Skin epidermis (tissue), 12 donors: ENCODE measurements around the gene OSBPL9.

Experiments
- H3K27ac ChIP-seq, 21 experiments: fragments of 200-600 bp; sonication (generic) in 11 of 21; one replicate each; pipeline ENCODE4 v1.5.0; 2020; ENCODE audit warnings: mild to moderate bottlenecking in 3 of 21, inconsistent platforms in 2 of 21, moderate library complexity in 2 of 21
- H3K4me3 ChIP-seq, 7 experiments: fragments of 200-600 bp; sonication (generic) in 2 of 7; one replicate each; pipeline ENCODE4 v1.5.0; 2020; ENCODE audit warnings: inconsistent platforms in 2 of 7, mild to moderate bottlenecking in 2 of 7, moderate library complexity in 1 of 7

Gene OSBPL9

DNA sequence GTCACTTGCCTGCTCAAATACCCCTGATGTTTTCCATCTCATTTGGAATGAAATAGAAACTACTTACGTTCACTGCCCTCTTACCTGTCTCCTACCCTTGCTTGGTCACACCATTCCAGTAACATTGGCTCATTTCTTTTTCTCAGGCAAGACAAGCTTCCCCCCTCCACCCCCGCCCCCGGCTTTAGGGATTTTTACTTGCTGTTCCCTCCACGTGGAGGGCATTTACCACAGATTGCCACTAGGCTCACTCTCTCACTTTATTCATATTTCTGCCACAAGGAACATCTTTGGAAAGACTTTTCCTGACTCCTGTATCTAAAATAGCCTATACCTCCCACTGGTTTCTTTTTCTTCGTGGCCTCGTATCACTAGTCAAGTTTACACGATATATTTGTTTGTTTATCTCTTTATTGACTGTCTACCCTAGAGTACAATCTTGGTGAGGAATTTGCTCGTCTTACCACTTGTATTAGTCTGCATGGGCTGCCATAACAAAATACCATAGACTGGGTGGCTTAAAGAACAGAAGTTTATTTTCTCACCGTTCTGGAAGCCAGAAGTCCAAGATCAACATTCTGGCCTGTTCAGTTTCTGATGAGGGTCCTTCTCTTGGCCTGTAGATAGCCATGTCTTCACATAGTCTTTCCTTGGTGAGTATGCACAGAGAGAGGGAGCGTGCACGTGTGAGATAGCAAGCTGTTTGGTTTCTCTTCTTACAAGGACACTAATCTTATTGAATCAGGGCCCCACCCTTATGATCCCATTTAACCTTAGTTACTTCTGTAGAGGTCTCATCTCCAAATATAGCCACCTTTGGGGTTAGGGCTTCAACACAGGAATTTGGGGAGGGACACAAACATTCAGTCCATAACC, 135.4 kb downstream of the OSBPL9 start:
- Histone ChIP-seq H3K27ac (no peak overlapping the region), H3K4me3 (no peak overlapping the region)

GRCh38 chr1:51753969-51754368, 137.1 kb downstream of the OSBPL9 start:
- Histone ChIP-seq H3K4me3 (no peak overlapping the region), H3K27ac (no peak overlapping the region)

- no peak overlapping the region for H3K4me3 ChIP-seq
- no peak overlapping the region for H3K27ac ChIP-seq
Observed at GRCh38 chr1:51754666-51755065, 137.8 kb downstream of the OSBPL9 start.

DNA sequence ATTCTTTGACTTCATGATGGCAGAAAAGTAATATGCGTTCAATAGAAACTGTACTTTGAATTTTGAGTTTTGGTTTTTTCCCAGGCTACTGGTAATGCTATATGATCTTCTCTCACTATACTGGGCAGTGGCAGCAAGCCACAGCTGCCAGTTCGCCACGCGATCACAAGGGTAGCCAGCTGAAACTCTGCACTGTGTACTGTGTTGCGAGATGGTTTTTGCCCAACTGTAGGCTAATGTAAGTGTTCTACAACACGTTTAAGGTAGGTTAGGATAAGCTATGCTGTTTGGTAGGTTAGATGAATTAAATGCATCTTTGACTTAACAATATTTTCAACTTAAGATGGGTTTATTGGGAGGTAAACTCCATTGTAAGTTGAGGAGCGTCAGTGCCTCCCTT, 138.5 kb downstream of the OSBPL9 start:
- no peak overlapping the region for H3K4me3 ChIP-seq
- no peak overlapping the region for H3K27ac ChIP-seq

- Histone ChIP-seq H3K27ac (no peak overlapping the region), H3K4me3 (no peak overlapping the region)
Observed at GRCh38 chr1:51756290-51756689, 139.4 kb downstream of the OSBPL9 start.

DNA sequence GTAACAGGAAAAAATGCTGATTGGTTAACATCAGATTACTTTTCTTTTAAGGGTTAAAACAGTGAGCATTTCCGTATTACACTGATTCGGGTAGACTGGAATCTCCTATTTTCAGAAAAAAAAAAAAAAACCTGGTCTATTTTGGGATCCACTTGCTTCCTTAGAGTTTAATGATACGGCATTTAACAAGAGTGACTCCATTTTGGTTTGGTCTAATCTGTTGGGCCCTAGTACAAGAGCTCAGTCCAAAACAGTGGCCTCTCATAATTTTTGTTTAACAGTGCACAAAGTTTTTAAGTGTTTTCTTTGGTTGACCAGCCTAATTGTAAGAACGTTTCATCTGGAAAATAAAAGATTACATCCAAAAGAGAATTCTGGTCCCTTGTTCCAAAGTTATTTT, 141.4 kb downstream of the OSBPL9 start:
- H3K4me3 ChIP-seq, result no peak overlapping the region
- no peak overlapping the region for H3K27ac ChIP-seq

GRCh38 chr1:51760872-51761271, 144.0 kb downstream of the OSBPL9 start:
- Histone ChIP-seq H3K4me3 (no peak overlapping the region), H3K27ac (no peak overlapping the region)

GRCh38 chr1:51761351-51761750, 144.5 kb downstream of the OSBPL9 start:
- Histone ChIP-seq H3K27ac (no peak overlapping the region), H3K4me3 (no peak overlapping the region)

DNA sequence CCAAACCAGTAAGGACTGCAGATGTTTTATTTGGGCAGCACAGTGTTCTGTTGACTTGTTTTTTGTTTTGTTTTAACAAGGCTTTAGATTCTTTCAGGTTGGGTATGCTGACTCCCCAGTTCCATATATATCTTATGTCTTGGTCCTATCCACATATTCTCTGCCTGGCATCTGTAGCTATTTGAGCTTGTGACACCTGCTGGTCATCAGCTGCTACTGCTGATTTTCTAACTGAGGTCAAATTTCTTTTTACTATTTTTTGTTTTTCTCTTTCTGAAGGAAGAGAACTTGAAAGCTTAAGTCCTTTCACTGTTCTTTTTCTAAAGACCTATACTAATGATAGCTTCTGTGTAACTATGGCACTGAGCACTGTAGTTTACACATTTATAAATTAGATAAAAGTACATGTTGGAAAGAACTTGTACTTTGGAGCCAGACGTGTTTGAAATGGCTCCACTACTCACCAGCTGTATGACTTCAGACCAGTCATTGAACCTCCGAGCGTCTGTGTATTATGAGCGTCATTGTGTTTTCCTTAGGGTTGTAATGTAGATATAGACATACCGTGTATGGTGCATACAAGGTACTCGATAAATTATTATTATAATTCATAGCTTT, 152.2 kb downstream of the OSBPL9 start:
- H3K4me3 ChIP-seq, result no peak overlapping the region

DNA sequence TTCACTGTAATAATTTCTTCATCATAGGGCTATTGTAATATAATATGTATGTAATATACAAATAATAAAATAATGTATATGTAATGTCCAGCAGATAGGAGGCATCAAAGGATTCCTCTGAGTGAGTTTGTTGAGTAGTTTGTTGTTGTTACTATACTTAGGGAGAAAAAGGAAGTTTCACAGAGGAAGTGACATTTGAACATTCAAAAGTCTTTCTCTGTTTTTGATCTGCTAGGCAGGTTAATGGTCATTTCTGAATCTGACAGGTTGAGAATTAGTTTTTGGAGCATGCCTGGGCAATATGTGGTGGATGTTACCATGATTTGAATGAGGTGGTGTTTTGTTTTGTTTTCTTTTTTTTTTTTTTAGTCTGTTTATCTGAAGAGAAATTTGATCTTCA, 159.5 kb downstream of the OSBPL9 start:
- no peak overlapping the region for H3K27ac ChIP-seq
- no peak overlapping the region for H3K4me3 ChIP-seq

More for the DNA sequence above, 152.2 kb downstream of the OSBPL9 start:
- H3K27ac ChIP-seq, result no peak overlapping the region

DNA sequence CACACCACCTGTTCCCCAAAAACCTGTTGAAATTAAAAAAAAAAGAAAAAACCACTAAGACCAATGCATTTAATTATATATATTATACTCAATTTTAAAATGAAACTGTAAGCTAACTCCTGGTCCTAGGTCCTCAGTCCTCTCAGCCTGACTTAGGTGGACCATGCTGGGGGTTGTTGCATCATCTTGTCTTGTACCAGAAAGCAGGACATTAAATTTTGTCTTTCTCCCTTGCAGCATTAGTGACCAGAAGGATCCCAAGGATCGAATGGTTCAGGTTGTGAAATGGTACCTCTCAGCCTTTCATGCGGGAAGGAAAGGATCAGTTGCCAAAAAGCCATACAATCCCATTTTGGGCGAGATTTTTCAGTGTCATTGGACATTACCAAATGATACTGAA, 164.0 kb downstream of the OSBPL9 start:
- H3K27ac ChIP-seq, result no peak overlapping the region

DNA sequence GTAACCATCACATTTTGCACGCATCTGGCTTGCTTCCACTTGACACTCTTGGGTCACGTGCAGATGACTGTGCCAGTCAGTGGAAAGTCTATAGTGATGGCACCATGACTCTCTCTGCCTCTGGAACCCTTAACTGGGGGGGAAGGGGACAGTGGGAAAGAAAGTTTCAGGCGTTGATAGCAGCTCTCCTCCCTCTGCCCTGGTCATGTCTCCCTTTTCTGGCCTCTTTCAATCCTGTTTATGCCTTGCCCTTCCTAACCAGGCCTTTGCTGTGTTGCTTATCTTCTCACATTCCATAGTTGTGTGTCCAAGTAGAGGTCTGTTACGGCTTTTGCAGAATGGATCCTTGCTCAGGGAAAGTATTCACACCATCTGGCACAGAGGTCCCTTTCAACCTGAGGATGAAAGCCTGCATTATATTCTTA, 168.1 kb downstream of the OSBPL9 start:
- H3K27ac ChIP-seq, result no peak overlapping the region
- H3K4me3 ChIP-seq, result no peak overlapping the region

More for the DNA sequence above, 164.0 kb downstream of the OSBPL9 start:
- no peak overlapping the region for H3K4me3 ChIP-seq

DNA sequence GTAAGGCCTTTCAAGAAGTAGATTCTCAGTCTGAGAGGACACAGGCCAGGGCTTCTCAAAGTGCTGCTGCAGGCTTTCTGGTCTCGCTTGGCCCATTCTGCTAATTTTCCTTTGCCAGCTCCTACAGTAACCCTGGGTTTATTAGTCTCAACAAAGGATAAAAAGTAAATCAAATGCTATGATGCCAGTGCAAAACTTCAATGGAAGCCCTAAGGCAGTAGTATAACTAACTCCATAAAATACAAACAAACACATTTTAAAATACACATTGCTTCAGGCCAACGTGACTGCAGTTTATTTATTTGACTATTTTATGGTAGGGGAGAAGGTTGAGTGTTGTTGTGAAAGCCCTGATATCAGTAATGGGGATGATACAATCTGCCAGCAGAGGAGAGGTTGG, 172.0 kb downstream of the OSBPL9 start:
- Histone ChIP-seq H3K4me3 (no peak overlapping the region), H3K27ac (no peak overlapping the region)

DNA sequence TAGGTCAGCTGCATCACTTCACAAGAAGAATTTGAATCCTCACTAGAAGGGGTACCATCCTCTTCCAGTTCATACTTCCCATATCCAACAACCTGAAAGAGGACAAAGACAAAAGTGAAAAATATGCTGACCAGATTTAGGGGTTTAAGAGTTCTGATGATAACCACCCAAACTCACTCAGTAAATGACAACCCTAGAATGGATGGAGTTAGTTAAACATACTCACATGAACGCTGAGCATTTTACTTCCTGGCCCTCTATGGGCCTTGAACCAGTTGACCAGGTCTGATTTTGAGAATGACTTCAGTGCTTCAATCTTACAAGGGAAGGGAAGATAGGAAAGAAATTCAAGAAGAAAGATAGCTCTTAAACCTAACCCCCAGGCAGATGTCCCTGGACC, 172.4 kb downstream of the OSBPL9 start:
- no peak overlapping the region for H3K27ac ChIP-seq
- H3K4me3 ChIP-seq, result no peak overlapping the region

GRCh38 chr1:51790385-51790784, 173.5 kb downstream of the OSBPL9 start:
- Histone ChIP-seq H3K4me3 (no peak overlapping the region), H3K27ac (no peak overlapping the region)

DNA sequence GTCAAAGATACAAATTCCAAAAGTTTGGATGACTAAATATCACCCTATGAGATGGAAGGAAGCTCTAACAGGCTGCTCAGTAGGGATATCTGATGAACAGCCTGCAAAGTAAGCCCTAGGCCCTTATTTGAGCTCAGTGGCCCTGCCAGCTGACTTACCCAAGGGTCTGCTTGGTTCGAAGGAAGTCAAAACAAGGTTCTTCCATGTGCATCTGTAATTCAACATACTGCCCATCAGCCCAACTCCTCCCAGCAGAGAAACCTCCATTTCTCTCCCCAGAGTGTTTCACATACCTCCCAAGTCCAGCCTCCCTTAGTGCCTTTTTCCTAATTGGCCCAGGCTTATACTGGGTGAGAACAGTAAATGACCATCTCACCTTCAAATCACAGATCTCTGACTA, 175.0 kb downstream of the OSBPL9 start:
- H3K4me3 ChIP-seq, result no peak overlapping the region

DNA sequence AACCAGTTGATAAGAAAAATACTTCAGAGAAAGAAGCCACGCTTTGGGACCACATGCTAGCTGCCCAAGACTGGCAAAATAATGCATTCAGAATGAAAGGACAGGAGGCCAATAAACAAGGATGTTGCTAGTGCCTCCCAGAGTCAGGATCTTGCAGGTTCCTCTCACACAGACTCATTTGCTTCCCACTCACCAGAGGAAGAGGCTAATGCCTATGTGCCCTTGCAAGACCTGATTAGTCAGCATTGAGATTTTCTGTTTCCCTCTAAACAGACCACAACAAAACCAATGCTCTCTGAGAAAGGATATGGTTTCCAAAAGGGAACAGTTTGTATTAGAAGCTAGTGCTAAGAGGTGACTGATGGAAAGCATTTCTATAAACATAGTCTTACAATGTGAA, 176.0 kb downstream of the OSBPL9 start:
- H3K4me3 ChIP-seq, result no peak overlapping the region
- no peak overlapping the region for H3K27ac ChIP-seq

More for the DNA sequence above, 175.0 kb downstream of the OSBPL9 start:
- H3K27ac ChIP-seq, result no peak overlapping the region

GRCh38 chr1:51794260-51794659, 177.4 kb downstream of the OSBPL9 start:
- no peak overlapping the region for H3K27ac ChIP-seq
- no peak overlapping the region for H3K4me3 ChIP-seq

DNA sequence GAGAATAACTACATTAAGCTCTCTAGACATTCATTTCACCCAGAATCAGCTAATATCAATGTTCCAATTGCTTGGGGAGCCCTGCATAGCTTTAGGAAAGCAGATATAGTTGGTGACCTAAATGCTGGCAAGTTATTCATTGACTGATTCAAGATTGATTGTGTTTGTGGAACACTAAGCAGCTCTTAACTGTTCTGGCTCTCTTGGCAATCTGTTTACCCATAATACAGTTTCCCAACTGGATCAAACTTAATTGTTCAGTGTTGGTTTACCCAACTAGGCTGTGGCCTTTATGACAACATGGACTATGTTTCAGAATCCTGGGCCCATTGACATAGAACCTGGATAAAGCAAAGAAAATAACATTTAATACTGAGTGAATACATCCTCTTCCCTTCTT, 178.0 kb downstream of the OSBPL9 start:
- H3K27ac ChIP-seq, result no peak overlapping the region

GRCh38 chr1:51799372-51799771, 182.5 kb downstream of the OSBPL9 start:
- Histone ChIP-seq H3K4me3 (no peak overlapping the region), H3K27ac (no peak overlapping the region)

More for the DNA sequence above, 178.0 kb downstream of the OSBPL9 start:
- no peak overlapping the region for H3K4me3 ChIP-seq

DNA sequence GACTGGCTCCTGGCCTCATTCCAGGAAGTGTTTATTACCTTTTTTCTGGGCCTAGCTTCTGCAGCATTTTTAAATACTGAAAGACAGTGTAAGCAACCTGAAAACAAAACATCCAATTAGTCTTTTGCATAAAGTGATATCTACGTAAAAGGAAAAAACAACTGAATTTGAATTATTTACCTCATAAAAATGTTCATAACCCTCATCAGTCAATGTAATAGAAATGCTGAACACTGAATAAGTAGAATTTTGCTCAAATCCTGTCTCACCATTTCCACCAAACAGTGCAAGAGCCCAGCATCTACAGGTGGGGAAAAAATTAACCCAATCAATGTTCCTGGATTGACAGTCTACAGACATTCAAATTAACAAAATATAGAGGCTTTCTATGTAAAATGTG, 197.6 kb downstream of the OSBPL9 start:
- H3K27ac ChIP-seq, result no peak overlapping the region
- no peak overlapping the region for H3K4me3 ChIP-seq
